GM18499 (cell line): ENCODE data around the gene TSPAN16.

ENCODE experiments used
- ATAC-seq: cut with Tn5 transposase; IDR thresholded peaks from one replicate; pipeline ENCODE4 v1.9.1; 2021; ENCODE audit warnings: moderate number of reproducible peaks; ENCODE audit not compliant: insufficient read depth, unreplicated experiment

The TSPAN16 gene

DNA sequence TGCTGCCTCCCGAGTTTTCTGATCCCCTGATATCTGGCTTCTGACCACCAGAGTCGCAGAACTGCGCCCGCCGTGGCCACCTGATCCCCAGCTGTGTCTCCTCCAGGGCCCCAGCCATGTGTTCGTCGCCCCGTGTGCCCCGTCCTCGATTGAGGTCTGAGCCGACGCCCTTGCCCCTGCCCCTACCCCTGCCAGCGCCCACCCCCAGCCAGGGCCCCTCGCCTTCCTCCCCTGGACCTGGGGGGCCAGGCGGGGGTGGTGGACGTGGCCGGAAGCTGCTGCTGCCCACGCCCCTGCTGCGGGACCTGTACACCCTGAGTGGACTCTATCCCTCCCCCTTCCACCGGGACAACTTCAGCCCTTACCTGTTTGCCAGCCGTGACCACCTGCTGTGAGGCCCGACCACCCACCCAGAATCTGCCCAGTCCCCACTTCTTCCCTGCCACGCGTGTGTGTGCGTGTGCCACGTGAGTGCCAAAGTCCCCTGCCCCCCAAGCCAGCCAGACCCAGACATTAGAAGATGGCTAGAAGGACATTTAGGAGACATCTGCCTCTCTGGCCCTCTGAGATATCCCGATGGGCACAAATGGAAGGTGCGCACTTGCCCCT is 68.4 kb downstream of the TSPAN16 start:
- no peak for ATAC-seq

DNA sequence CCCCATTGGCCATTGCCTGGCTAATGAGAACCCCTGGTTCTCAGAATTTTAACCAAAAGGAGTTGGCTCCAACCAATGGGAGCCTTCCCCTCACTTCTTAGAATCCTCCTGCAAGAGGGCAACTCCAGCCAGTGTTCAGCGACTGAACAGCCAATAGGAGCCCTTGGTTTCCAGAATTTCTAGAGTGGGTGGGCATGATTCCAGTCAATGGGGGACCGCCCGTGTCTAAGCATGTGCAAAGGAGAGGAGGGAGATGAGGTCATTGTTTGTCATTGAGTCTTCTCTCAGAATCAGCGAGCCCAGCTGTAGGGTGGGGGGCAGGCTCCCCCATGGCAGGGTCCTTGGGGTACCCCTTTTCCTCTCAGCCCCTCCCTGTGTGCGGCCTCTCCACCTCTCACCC is 69.0 kb downstream of the TSPAN16 start:
- ATAC-seq = no peak
